Activated CD8-positive, alpha-beta memory T cell treated with anti-CD3 and anti-CD28 coated beads, Interleukin-2, amount 50 U/mL, for 24 hours (primary cell): ENCODE results near the gene LMTK3.
"Not testable (repeated sequence)": the region's sequence is repeated elsewhere in the genome, so short reads cannot be mapped to it uniquely, and the experiment has no call there.

ENCODE experiments used
- DNase-seq: peaks from one replicate; pipeline ENCODE4 v3.0.0-alpha.2; 2020; ENCODE audit errors: extremely low read depth

Gene LMTK3

DNA sequence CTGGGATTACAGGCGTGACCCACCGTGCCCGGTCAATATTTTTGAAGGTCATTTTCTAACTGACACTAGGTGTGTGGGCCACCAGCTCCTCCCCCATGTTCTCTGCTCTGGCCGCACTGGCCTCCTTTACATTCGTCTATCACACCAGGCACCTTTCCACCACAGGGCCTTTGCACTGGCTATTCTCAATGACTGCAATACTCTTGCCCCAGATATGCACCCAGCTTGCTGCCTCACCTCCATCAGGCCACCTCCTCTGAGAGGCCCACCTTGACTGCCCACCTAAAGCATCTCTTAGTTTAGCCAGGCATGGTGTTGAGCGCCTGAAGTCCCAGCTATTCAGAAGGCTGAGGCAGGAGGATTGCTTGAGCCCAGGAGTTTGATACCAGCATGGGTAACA lies 30.2 kb upstream of the LMTK3 start:
- DNase-seq: no peak

DNA sequence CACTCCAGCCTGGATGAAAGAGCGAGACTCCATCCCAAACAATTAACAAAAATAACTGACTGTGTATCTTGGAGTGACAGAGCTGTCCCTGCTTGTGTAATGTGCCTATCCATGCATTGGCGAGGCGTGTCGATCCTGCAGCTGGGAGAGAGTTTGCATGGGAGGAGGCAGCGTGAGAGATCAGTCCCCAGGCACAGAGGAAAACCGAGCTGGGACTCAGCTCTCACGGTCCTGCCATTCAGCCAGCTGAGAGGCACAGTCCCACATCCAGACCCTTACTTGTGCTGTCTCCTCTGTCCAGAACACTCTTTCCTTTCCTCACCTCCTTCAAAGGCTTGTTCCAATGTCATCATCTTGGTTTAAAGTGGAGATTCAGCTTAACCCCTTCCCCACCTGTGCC lies 28.5 kb upstream of the LMTK3 start:
- DNase-seq: no peak

- no peak for DNase-seq
Observed at GRCh38 chr19:48539503-48540096, 28.0 kb upstream of the LMTK3 start.

GRCh38 chr19:48538057-48538456 lies 26.4 kb upstream of the LMTK3 start:
- DNase-seq: not testable (repeated sequence)

DNA sequence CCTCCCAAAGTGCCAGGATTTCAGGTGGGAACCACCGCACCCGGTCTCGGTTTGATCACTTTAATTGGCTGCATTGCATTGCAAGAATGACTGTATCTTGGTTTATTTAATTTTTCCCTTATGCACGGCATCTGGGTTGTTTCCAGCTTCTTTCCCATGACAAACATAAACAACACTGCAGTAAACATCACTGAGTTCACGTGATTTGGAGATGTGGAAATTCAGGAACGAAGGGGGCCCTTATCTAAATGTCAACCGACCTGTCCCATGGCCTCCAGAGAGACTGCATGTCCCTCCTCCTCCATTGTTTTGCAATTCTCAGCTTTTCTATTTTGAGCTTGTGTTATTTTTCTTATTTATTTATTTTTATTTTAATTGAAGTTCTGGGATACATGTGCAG lies 25.9 kb upstream of the LMTK3 start:
- no peak for DNase-seq

DNA sequence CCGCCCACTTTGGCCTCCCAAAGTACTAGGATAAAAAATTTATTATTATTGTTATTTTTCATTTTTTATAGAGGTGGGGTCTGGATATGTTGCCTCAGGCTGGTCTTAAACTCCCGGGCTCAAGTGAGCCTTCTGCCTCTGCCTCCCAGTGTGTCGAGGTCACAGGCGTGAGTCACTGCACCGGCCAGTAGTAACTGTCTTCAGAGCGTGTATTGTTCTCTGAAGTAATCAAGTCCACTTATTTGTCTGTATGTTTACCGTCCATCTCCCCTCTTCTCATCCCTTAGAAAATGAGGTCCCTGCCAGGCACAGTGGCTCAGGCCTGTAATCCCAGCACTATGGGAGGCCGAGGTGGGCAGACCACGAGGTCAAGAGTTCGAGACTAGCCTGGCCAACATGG lies 22.1 kb upstream of the LMTK3 start:
- no peak for DNase-seq

- DNase-seq: no peak
Observed at GRCh38 chr19:48530770-48531169, 19.1 kb upstream of the LMTK3 start.

DNA sequence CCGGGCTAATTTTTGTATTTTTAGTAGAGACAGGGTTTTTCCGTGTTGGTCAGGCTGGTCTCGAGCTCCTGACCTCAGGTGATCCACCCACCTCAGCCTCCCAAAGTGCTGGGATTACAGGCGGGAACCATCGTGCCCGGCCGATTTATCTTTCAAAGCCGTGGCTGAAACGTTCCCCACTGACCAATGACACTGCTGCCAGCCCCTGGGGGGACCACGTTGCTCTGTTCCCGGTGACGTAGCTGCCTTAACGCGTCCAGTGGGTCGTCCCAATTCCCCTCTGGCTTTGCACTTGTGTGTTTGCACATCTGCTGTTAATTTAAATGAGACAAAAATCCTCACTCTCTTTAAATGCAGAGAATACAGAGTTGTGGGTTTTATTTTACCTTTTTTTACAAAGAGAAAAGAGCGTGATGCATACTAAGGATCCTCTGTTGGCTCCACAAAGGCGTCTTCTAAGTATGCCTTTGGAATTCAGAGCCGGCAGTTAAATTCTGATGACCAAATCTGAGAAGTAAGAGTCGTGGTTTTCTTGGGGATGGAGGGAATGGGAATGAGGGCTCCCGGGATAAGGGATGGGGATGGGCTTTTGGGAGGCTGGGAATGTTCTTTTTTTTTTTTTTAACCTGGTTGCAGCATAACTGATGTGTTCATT lies 18.6 kb upstream of the LMTK3 start:
- DNase-seq: no peak

GRCh38 chr19:48529156-48529555 lies 17.5 kb upstream of the LMTK3 start:
- no peak for DNase-seq

DNA sequence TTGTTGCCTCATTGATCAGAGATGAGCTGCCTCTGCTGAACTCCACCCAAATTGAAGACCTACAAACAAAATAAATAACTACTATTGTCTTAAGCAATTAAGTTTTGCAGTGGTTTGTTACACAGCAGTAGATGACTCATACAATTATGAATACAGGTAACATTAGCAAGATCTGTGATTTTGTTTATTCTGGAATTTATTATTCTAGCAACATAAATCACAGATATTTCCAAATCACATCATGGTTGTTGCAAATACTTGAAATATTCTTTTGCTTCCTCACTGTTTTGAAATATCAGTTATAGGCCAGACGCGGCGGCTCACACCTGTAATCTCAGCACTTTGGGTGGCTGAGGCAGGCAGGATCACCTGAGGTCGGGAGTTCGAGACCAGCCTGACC lies 13.1 kb upstream of the LMTK3 start:
- no peak for DNase-seq

GRCh38 chr19:48524221-48524620 lies 12.6 kb upstream of the LMTK3 start:
- DNase-seq: no peak

GRCh38 chr19:48520134-48520533 lies 8.5 kb upstream of the LMTK3 start:
- no peak for DNase-seq

GRCh38 chr19:48519426-48519825 lies 7.8 kb upstream of the LMTK3 start:
- DNase-seq: not testable (repeated sequence)

DNA sequence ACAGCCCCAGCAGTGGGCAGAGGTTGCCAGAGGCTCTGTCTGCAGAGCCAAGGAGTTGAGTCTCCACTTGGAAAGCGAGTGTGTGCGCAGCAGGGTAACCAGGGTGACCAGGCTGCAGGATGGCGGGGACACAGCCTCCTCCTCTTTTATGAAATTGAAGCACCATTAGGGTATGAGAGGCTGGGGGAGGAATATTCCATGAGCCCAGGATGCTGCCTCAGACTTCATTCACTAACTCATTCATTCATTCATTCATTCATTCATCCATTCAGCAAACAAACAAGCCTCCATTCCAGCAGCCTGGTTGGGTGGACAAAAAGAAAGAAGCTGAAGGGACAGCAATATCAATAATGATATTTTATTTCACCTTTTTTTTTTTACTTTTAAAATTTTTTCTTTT lies 6.6 kb upstream of the LMTK3 start:
- no peak for DNase-seq

DNA sequence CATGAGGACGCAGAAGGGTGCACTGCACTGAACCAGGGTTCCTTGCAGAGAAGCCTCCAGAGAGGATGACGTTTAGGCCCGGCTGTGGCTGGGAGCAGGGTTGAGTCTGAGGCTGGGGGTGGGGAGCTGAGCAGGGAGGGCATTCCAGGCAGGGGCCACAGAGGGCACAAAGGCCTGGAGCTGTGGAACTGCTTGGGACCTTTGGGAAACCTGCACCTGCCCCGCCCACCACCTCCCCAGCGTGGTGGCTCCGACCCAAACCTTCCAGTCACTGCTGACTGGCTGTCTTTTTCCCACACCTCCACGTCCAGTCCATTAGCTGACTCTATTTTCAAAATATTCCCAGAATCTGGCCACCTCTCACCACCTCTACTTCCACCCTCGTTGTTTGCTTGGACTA lies 4.9 kb upstream of the LMTK3 start:
- no peak for DNase-seq

DNA sequence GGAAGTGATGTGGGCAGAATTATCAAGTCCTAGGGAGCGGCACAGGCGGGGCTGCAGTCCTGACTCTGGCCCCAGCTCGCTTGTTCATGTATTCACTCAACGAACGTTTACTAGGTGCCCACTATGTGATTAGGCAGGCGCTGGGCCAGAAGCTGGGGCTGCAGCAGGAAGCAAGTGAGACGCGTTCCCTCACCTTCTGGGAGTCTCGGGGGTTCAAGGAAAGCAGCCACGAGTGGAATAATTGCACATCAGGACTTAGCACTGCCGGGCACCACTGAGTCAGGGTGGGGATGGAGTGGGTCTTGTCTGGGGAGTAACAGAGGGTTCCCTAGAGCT lies 2.5 kb upstream of the LMTK3 start:
- DNase-seq: no peak

DNA sequence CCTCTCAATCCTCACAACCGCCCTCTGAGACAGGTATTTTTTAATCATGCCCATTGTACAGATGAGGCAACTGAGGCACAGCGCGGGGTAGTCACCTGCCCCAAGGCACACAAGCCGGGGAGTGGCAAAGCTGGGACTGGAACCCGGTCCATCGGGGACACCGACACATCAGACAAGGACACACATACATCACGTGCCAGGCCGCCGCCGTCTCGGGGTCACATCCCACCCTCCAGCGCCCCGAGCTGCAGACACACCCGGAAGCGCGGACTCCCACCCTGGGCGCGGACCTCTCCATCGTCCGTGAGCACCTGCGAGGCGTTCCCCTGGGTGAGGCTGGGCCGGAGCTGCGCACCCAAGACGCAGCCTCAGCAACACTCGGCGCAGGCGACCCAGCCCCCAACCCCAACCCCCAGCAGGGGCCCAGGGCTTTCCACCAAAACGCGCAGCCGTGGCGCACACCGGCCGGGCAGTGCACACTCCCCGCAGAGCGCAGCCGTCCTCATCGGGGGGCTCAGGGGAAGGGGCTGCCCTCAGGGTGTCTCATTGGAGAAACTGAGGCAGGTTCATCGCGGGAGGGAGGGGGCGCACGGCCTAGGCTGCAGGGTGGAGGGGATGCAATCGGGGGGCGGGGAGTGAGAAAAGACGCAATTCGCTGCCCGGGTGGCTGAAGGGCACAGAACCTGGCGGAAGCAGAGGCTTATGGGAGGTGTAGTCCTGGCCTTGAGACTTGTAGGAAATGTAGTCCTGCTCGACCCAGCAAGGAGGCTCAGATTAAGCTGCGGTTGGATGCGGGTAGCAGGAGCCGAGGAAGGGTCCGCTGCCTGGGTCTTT lies 1.9 kb upstream of the LMTK3 start:
- DNase-seq: peak; percentile 41

GRCh38 chr19:48512504-48513288 lies 1.1 kb upstream of the LMTK3 start:
- DNase-seq: no peak

DNA sequence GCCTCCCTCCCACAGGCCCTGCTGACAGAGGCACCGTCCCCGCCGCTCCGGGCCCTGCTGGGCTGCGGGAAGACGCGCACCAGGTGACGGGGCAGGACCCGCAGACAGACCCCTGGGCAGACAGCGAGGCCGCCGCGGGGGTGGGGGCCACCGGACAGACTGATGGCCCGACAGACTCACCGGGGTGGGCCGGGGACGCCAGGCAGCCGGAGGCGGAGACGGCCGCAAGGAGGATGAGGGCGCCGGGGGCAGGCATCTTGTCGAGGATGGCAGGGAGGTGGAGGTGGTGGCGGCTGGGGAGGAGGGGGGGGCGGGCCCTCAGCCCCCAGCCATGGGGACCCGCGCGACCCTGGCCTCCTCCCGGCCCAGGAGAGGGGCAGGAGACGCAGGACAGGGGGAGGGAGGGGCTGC lies 309 bp downstream of the LMTK3 start:
- no peak for DNase-seq

DNA sequence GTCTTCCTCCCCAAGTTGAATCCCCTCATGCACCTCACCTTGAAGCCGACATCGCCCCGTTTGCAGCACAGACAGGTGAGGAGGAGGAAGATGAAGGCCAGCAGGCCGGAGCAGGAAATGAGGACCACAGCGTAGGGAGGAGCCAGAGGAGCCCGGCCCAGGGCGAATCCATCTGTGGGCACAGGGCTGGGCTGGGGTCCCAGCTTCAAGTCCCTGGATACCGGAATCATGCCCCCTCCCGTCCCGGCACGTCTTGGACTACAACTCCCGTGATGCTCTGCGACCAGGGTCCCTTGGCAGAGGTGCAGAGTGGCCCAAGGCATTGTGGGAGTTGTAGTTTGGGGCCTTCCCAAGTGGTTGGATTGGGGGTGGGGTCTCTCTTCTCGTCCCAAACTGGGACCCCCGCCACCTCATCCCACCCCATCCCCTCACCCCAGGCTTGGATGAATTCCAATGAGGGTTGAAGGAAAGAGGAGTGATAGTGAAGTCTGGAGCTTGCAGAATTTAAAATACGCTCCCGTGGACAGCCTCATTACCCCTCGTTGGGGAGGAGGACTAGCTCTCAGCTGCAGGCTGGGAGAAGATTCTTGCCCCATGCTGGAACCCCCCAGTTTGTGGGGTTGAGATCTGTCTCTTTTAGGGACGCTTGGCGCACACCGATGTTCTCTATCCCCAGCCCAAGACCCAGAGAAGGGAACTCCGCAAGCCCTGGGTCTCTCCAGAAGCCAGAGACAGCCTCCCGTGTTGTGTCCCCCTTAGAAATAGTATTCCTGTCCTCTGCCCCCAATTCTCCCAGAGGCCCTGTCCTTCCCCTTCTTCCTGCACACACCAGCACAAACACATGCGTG lies 990 bp downstream of the LMTK3 start:
- peak; percentile 58 for DNase-seq

- DNase-seq: no peak
Observed at GRCh38 chr19:48509467-48510194, 2.0 kb downstream of the LMTK3 start.
